Measurements from ENCODE around the gene KRT28. TPM values are rescaled to one million over a fixed set of nuclear protein-coding genes. Genes with fewer than 3 reads are reported as not detected.

Gene KRT28
- total and polyA plus RNA-seq, 2 experiments from 2014 or later: not detected

DNA sequence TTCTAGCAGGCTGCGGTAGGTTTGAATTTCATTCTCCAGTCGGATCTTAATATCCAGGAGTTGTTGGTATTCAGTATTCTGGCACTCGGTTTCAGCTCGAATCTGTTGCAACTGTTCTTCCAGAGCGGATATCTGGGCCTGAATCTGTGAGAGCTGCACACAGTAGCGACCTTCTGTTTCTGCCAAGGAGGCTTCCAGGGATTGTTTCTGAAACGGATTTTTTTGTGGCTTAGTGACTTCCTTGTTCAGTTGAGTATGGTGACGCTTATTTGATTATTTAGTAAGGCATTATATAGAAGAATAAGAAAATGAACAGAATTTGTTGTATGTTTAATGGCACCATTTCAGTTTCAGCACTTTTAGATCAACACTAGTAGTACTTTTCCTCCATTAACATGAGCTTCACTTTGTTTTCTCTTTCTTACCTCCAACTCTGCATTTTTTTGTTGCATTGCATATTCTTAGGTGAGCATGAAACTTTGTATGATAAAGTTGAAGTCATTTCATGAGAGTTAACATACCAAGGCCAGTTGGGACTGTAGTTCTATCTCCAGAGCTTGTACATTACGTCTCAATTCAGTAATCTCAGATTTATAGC lies 19.9 kb upstream of the KRT28 start:
- DNase-seq (ENCODE audit: low spot score) (no peak), ATAC-seq (peak; percentile 35; the same call in 2 of the 3 replicates)
- Histone ChIP-seq H3K27me3 (ENCODE audit: insufficient read depth) (no peaks in the 10 kb centered on the region), H3K4me2 (peak overlapping the region; percentile 83), H3F3A (replicated peaks; ENCODE audit: low read depth) (peaks cover 6% of the 10 kb centered on the region; the same call in 1 of the 2 replicates), H3K36me3 (ENCODE audit: insufficient read depth) (peaks cover 5% of the 10 kb centered on the region; the same call in 1 of the 2 replicates), H3K4me3 (peak overlapping the region; percentile 94), H3K79me2 (replicated peaks; ENCODE audit: insufficient read depth) (no peaks in the 10 kb centered on the region), H4K20me1 (replicated peaks; ENCODE audit: insufficient read depth) (no peaks in the 10 kb centered on the region), H2AFZ (peak overlapping the region; percentile 97), H3K4me1 (ENCODE audit: insufficient read depth) (peaks cover 10% of the 10 kb centered on the region; the same call in 1 of the 2 replicates), H3K9me2 (ENCODE audit: insufficient read depth) (peaks cover 2% of the 10 kb centered on the region; the same call in 1 of the 2 replicates), H3K27ac (ENCODE audit: low read depth) (peak overlapping the region; percentile 86)
- Mint-ChIP-seq H3K36me3 (ENCODE audit: low read depth) (peaks cover 8% of the 10 kb centered on the region; the same call in 2 of the 3 replicates), H3K9me3 (no peaks in the 10 kb centered on the region; the same call in 2 of the 3 replicates), H3K4me3 (peak overlapping the region; percentile 91), H3K4me1 (0 out of 3 replicates have a peak, but pooled peaks cover 2% of the 10 kb centered on the region), H3K27me3 (ENCODE audit: insufficient read depth, low read depth, poor library complexity) (peaks cover 3% of the 10 kb centered on the region), H3K27ac (peak overlapping the region; percentile 55; the same call in 1 of the 2 replicates)
- TF ChIP-seq EZH2phosphoT487 (IDR thresholded peaks at IDR 0.05; ENCODE audit: unreplicated experiment) (no peak), EZH2 (IDR thresholded peaks at IDR 0.05; ENCODE audit: low read depth, unreplicated experiment) (no peak)

GRCh38 chr17:40818733-40819527 lies 19.2 kb upstream of the KRT28 start:
- no peaks in the 10 kb centered on the region; the same call in 2 of the 3 replicates for H3K9me3 Mint-ChIP-seq
- peaks cover 3% of the 10 kb centered on the region for H3K27me3 Mint-ChIP-seq (ENCODE audit: insufficient read depth, low read depth, poor library complexity)
- DNase-seq (ENCODE audit: low spot score) (peak; percentile 79), ATAC-seq (peak; percentile 97)
- Histone ChIP-seq H3K4me3 (peak overlapping the region; percentile 94), H3K27me3 (ENCODE audit: insufficient read depth) (no peaks in the 10 kb centered on the region), H3K27ac (ENCODE audit: low read depth) (peak overlapping the region; percentile 86), H2AFZ (peak overlapping the region; percentile 98), H3F3A (replicated peaks; ENCODE audit: low read depth) (peaks cover 6% of the 10 kb centered on the region; the same call in 1 of the 2 replicates), H3K36me3 (ENCODE audit: insufficient read depth) (peaks cover 5% of the 10 kb centered on the region; the same call in 1 of the 2 replicates), H3K4me2 (peak overlapping the region; percentile 91), H3K9me2 (ENCODE audit: insufficient read depth) (peaks cover 2% of the 10 kb centered on the region; the same call in 1 of the 2 replicates), H4K20me1 (replicated peaks; ENCODE audit: insufficient read depth) (no peaks in the 10 kb centered on the region), H3K4me1 (ENCODE audit: insufficient read depth) (peaks cover 10% of the 10 kb centered on the region; the same call in 1 of the 2 replicates), H3K79me2 (replicated peaks; ENCODE audit: insufficient read depth) (no peaks in the 10 kb centered on the region)
- H3K4me1 Mint-ChIP-seq: 0 out of 3 replicates have a peak, but pooled peaks cover 2% of the 10 kb centered on the region
- H3K4me3 Mint-ChIP-seq: peak overlapping the region; percentile 91
- TF ChIP-seq ZNF331 (CRISPR knock-in tag; IDR thresholded peaks at IDR 0.05; ENCODE audit: low read depth): no peak
- TF ChIP-seq ZNF462 (CRISPR knock-in tag; IDR thresholded peaks at IDR 0.05): no peak
- peak; percentile 39; the same call in 1 of the 2 replicates for TF ChIP-seq POLR2AphosphoS5 (IDR thresholded peaks at IDR 0.05; ENCODE audit: low read depth)
- peaks cover 8% of the 10 kb centered on the region; the same call in 2 of the 3 replicates for H3K36me3 Mint-ChIP-seq (ENCODE audit: low read depth)
- peak overlapping the region; percentile 89 for H3K27ac Mint-ChIP-seq

All from GM23338 (cell line).